ENCODE data around the gene DNM3. TPM values are rescaled to one million over a fixed set of nuclear protein-coding genes. Genes with fewer than 3 reads are reported as not detected.
A peak's percentile ranks its signal among the peaks of the same experiment; 100 is the strongest.

Gene DNM3
- total and polyA plus RNA-seq, 2 donors (not counting 1 experiment from before 2014, with no cell fraction given): 1.0 to 1.3 TPM

DNA sequence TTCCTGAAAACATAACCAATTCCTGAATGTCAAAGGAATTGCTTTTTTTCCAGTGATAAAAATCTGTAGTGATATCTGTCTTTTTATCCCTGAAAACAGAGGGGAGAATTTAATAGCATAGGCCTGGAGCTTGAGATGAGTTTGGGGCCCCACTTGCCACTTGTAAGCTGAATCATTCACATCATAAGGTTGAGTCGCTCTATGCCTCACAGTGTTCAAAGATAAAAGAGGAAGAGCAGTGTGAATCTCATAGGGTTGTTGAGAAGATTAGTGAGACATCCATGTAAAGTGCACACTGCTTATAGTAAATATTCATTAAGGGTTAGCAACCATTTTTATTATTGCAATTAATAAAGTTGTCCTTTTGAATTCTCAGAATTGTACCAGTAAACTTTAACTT, 271.3 kb downstream of the DNM3 start:
- H3K4me2 ChIP-seq (replicated peaks; ENCODE audit: low read depth, low read length, poor library complexity, severe bottlenecking): no peak overlapping the region
- no peak for ATAC-seq (ENCODE audit: low read depth)

DNA sequence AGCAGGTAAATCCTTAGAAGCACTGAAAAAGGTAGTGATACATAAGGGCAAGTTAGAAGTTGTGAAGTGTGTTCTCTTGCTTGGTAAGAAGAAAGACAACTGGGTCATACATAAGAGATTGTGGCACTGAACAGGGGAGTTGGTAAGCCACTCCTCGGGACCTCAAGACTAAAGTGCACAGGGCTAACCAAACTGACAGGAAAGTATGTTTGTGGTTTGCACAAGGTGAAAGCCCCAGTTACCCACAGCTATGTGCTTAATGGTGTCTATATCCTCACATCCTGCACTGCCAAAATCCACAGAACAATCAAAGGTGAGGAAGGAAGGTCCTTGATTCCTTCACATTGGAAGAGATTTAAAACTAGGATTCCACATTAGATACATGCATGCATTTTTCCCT, 276.5 kb downstream of the DNM3 start:
- no peak overlapping the region for H3K27ac ChIP-seq (ENCODE audit: low read length in 2 of 2)
- intact Hi-C loops (cut with micrococcal nuclease): no loop called here
- ATAC-seq (ENCODE audit: low read depth) (no peak), DNase-seq (no peak)
- no peak overlapping the region for H3K9ac ChIP-seq (ENCODE audit: low read length)
- no peaks in the 10 kb centered on the region for H3K27me3 Mint-ChIP-seq
- peaks cover 4 to 14% of the 10 kb centered on the region in 2 donors for H3K4me1 ChIP-seq (ENCODE audit: control insufficient read depth in 2 of 2, insufficient read depth in 2 of 2, low read length in 2 of 2)
- H3K4me1 Mint-ChIP-seq: peaks cover 15% of the 10 kb centered on the region
- ChIA-PET POLR2A (no interaction called here), CTCF (interaction anchor here (0.7 kb wide), 1 partner anchor 27 kb away, joined by 3 read pairs; no protein-coding TSS in a partner anchor)
- H3K9me3 Mint-ChIP-seq (ENCODE audit: insufficient read depth): no peaks in the 10 kb centered on the region
- peak overlapping the region; percentile 27 for H3K4me2 ChIP-seq (replicated peaks; ENCODE audit: low read depth, low read length, poor library complexity, severe bottlenecking)
- no peaks in the 10 kb centered on the region for H3K79me2 ChIP-seq (ENCODE audit: control insufficient read depth, insufficient read depth, low read length)
- no peaks in the 10 kb centered on the region for H3K27me3 ChIP-seq (replicated peaks in 1 of 4; ENCODE audit: control extremely low read depth in 1 of 4, control insufficient read depth in 3 of 4, insufficient read depth in 4 of 4, low read length in 3 of 4)
- H3K27ac Mint-ChIP-seq: no peak overlapping the region
- H4K20me1 ChIP-seq (ENCODE audit: control insufficient read depth, insufficient read depth, low read length, poor library complexity, severe bottlenecking): no peaks in the 10 kb centered on the region
- no peaks in the 10 kb centered on the region for H3K9me3 ChIP-seq (ENCODE audit: control extremely low read depth in 1 of 3, control insufficient read depth in 2 of 3, insufficient read depth in 1 of 3, low read length in 2 of 3)
- no peak overlapping the region for H3K4me3 Mint-ChIP-seq
- no peak overlapping the region for H3K4me3 ChIP-seq (ENCODE audit: control extremely low read depth in 1 of 5, extremely low read depth in 1 of 5, insufficient read depth in 1 of 5, low read depth in 2 of 5, low read length in 4 of 5)
- TF ChIP-seq, protein P1, sequence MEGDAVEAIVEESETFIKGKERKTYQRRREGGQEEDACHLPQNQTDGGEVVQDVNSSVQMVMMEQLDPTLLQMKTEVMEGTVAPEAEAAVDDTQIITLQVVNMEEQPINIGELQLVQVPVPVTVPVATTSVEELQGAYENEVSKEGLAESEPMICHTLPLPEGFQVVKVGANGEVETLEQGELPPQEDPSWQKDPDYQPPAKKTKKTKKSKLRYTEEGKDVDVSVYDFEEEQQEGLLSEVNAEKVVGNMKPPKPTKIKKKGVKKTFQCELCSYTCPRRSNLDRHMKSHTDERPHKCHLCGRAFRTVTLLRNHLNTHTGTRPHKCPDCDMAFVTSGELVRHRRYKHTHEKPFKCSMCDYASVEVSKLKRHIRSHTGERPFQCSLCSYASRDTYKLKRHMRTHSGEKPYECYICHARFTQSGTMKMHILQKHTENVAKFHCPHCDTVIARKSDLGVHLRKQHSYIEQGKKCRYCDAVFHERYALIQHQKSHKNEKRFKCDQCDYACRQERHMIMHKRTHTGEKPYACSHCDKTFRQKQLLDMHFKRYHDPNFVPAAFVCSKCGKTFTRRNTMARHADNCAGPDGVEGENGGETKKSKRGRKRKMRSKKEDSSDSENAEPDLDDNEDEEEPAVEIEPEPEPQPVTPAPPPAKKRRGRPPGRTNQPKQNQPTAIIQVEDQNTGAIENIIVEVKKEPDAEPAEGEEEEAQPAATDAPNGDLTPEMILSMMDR (IDR thresholded peaks at IDR 0.05): no peak
- TF ChIP-seq EZH2 (IDR thresholded peaks at IDR 0.05; ENCODE audit: borderline replicate concordance, insufficient read depth, low read depth, low read length, poor library complexity, severe bottlenecking): no peak
- no CpG with 5 or more reads among the region's 1 CpG for WGBS (ENCODE audit: insufficient coverage)
- peak overlapping the region; percentile 39 for H2AFZ ChIP-seq (ENCODE audit: insufficient read depth, low read depth, low read length, poor library complexity, severe bottlenecking)
- H3K36me3 ChIP-seq (replicated peaks in 1 of 2; ENCODE audit: control extremely low read depth in 1 of 2, control insufficient read depth in 1 of 2, extremely low read depth in 1 of 2, insufficient read depth in 2 of 2, low read length in 1 of 2): no peaks in the 10 kb centered on the region

More for the DNA sequence above, 271.3 kb downstream of the DNM3 start:
- H3K4me3 Mint-ChIP-seq: no peak overlapping the region
- intact Hi-C loops (cut with micrococcal nuclease): no loop called here
- no peaks in the 10 kb centered on the region for H3K9me3 Mint-ChIP-seq (ENCODE audit: insufficient read depth)
- Histone ChIP-seq H3K36me3 (replicated peaks in 1 of 2; ENCODE audit: control extremely low read depth in 1 of 2, control insufficient read depth in 1 of 2, extremely low read depth in 1 of 2, insufficient read depth in 2 of 2, low read length in 1 of 2) (no peaks in the 10 kb centered on the region), H3K9me3 (ENCODE audit: control extremely low read depth in 1 of 3, control insufficient read depth in 2 of 3, insufficient read depth in 1 of 3, low read length in 2 of 3) (no peaks in the 10 kb centered on the region), H2AFZ (ENCODE audit: insufficient read depth, low read depth, low read length, poor library complexity, severe bottlenecking) (no peak overlapping the region), H4K20me1 (ENCODE audit: control insufficient read depth, insufficient read depth, low read length, poor library complexity, severe bottlenecking) (no peaks in the 10 kb centered on the region), H3K4me1 (ENCODE audit: control insufficient read depth in 2 of 2, insufficient read depth in 2 of 2, low read length in 2 of 2) (peaks cover 0 to 4% of the 10 kb centered on the region in 2 donors), H3K27ac (ENCODE audit: low read length in 2 of 2) (no peak overlapping the region), H3K4me3 (ENCODE audit: control extremely low read depth in 1 of 5, extremely low read depth in 1 of 5, insufficient read depth in 1 of 5, low read depth in 2 of 5, low read length in 4 of 5) (no peak overlapping the region), H3K79me2 (ENCODE audit: control insufficient read depth, insufficient read depth, low read length) (no peaks in the 10 kb centered on the region), H3K27me3 (replicated peaks in 1 of 4; ENCODE audit: control extremely low read depth in 1 of 4, control insufficient read depth in 3 of 4, insufficient read depth in 4 of 4, low read length in 3 of 4) (no peaks in the 10 kb centered on the region), H3K9ac (ENCODE audit: low read length) (no peak overlapping the region)
- peaks cover 3% of the 10 kb centered on the region for H3K4me1 Mint-ChIP-seq
- no CpG with 5 or more reads among the region's 1 CpG for WGBS (ENCODE audit: insufficient coverage)
- H3K27me3 Mint-ChIP-seq: no peaks in the 10 kb centered on the region
- no peak for DNase-seq
- H3K27ac Mint-ChIP-seq: no peak overlapping the region
- ChIA-PET CTCF (interaction anchor here (0.6 to 1.0 kb wide), 2 partner anchors 23 to 182 kb away, joined by 3 to 4 read pairs; no protein-coding TSS in a partner anchor), POLR2A (no interaction called here)
- TF ChIP-seq, protein P1 (IDR thresholded peaks at IDR 0.05): no peak
- no peak for TF ChIP-seq EZH2 (IDR thresholded peaks at IDR 0.05; ENCODE audit: borderline replicate concordance, insufficient read depth, low read depth, low read length, poor library complexity, severe bottlenecking)
